PC-3 (cell line): Measurements from ENCODE around the gene GON7.

Source experiments
- CTCF ChIP-seq: fragments of 300-600 bp; sonication (generic); conservative IDR thresholded peaks from 2 replicates; pipeline ENCODE4 v1.5.1; 2017; ENCODE audit warnings: antibody characterized with exemption, low read depth, mild to moderate bottlenecking, low read length
- EZH2 ChIP-seq: fragments of 300-600 bp; sonication (generic); IDR thresholded peaks from one replicate; pipeline ENCODE4 v1.6.1; 2017; ENCODE audit warnings: antibody characterized with exemption, mild to moderate bottlenecking, low read length; ENCODE audit not compliant: unreplicated experiment

- no peak for TF ChIP-seq CTCF
- no peak for TF ChIP-seq EZH2
Measured at GRCh38 chr14:93206793-93207467, at the start of gene GON7, which contains the start of gene UBR7.
